AML-193 (cell line): ENCODE data around the gene CFAP161.

Experiments
- DNase-seq, 2 experiments: peaks; one replicate each; lab custom pipeline; 2025; lab: John Stamatoyannopoulos, UW

Gene CFAP161, protein sequence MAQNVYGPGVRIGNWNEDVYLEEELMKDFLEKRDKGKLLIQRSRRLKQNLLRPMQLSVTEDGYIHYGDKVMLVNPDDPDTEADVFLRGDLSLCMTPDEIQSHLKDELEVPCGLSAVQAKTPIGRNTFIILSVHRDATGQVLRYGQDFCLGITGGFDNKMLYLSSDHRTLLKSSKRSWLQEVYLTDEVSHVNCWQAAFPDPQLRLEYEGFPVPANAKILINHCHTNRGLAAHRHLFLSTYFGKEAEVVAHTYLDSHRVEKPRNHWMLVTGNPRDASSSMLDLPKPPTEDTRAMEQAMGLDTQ

DNA sequence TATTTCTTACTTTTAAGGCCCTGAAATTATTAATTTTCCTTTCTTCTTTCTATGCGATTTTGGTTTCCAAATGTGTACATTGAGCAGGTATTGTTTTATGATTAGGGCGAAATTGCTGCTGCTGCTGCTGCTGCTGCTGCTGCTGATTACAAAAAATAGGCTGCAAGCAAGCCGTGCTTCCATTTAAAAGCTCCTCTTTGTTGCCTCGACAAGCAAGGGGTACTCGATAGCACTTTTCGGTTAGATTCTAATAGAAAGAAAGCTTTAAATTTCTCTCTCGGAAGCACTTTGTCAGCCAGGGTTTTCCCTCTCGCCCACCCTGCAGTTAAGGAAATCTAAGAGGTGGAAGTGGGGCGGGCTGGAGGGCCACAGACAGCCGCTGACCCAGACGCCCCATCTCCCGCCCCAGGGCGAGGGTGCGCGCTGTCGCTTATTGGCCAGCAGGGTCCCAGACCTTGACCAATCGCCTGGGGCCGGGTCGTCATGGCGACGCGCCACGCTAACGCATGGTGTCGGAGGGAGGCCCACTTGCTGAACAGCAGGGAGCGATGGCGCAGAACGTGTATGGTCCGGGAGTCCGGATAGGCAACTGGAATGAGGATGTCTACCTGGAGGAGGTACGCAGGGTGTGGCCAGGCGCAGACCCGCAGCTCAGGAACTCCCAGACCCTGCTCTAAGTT lies at the start of gene CFAP161:
CFAP161 (plus strand) TSS at position 489 of the 680 bp plus-strand sequence; CDS start at position 549, 60 bp downstream.
- DNase-seq = no peak

DNA sequence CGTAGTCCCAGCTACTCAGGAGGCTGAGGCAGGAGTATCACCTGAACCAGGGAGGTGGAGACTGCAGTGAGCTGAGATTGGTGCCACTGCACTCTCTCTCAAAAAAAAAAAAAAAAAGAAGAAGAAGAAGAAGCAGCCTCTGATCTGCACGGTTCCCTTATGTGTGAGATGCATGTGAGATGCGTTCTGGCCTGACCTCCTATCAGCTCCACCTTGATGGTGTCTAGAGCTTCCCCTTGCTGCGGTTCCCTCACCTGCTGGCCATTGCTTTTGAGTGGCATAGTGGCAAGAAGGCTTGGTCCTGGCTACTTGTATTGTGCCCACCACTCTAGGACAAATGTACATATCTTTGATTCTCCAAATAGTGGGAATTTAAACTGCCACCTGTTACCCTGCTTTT lies 49.4 kb upstream of the CFAP161 start:
- no peak for DNase-seq

DNA sequence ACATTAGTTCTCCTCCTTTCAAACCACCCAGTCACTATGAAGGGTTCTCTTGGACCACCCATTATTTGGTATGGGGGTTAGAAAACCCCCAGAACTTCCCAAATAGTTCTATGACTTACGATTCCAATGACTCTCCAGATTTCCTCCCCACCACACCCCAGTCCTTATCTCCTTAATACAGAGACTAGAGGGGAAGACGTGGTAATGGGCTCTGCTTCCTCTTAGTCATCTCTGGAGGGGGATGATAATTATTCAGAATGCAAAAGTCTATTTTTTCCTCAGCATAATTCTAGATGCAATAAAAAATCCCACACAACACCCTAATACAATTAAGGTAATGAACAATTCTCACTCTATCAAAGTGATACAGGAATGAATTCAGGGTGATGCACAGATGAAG lies 48.9 kb upstream of the CFAP161 start:
- DNase-seq = no peak

DNA sequence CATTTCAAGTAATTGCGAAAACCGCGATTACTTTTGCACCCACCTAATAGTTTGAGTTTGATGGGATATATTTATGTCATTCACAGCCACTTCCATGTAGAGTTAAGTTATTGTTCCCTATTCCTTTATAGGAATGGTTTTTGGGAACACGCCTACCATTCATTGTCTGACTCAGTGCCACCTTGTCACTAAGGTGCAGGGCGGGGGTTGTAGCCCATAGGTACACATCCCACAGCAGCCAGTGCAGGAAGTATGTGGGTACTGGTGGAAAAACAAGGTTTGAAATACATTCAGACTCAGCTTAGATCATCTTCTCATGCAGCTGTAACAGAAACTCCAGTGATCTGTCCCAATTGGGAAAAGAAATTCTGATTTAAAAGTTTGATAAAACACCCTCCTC lies 48.2 kb upstream of the CFAP161 start:
- DNase-seq = no peak

DNA sequence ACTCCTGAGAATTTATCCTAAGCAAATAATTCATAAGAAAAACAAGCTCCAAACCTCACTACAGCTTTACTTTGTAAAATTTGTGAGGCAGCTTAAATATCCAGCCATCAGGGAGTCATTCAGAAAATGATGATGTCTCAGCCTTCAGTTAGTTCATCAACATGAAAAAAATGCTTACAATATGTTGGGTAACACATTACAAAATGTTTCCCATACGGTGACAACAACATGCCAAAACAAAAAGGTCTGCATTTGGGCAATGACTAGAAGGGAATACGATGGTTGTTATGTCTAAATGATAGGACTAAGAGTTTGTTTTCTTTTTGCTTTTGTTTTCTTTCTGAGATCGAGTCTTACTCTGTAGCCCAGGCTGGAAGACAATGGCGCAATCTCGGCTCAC lies 47.0 kb upstream of the CFAP161 start:
- DNase-seq = no peak

DNA sequence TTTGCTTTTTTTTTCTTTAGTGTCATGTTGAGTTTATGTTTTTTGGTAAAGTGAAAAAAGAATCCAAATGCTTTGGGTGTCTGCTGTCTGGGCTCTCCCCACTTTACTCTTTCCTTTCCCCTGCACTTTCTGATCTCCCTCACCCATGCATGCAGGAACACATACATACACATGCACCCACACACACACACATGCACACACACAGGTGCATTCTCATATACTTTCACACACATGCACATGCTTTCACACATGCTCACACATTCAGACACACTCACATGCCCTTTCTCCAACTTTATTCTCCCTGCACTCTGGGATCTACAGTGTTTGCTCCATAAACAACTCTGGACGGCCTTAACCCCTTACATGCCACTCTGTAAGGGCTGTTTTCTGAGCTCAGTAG lies 46.4 kb upstream of the CFAP161 start:
- DNase-seq = no peak

DNA sequence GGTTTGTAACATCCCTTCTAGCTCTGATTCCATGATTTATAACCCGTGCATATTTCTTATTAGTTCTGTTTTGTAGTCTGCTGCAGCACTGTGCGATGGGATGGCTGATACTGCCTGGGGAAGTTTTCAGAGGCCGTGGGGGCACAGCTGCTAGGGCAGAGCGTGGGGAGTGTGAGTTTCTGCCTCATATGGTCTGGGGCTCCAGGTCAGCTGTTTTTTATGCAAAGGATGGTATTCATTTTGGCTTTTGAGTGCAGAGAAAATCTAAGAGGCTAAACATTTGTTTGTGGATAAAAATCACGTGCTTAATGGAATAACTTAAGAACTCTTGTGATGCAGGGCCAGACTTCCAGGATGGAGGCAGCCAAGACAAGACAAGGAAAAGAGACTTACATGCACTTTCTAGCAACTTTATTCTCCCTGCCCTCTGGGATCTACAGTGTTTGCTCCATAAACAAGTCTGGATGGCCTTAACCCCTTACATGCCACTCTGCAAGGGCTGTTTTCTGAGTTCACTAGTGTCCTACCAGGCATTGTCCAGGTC lies 45.5 kb upstream of the CFAP161 start:
- DNase-seq = no peak

DNA sequence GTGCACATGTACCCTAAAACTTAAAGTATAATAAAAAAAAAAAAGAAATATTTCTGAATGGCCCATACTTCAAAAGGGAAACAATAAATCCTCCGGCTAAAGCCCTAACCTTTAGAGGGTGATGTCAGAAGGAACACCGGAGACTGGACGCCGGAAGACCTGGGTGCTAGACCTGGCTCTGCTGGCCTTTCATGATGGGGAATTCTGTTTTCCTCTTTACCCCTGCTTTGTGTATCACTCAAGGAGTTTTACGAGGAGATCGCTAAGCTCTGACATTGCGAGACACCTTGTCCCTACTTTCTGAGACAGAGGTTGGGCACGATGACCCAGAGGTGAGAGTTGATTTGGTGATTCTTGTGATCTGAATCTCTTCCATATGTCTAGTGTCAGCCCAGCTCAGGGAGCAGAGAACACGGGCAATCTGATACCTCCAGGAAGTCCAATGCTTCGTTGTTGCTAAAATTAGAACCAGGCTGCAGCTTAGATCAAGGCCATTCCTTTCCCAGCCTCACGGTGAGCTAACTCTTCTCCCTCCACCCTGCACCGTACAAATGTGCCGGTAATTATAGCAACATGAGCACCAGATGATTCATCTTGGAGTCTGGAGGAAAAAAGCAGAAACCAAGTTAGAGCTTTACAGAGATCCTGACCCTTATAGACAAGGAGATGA lies 42.0 kb upstream of the CFAP161 start:
- DNase-seq = no peak

DNA sequence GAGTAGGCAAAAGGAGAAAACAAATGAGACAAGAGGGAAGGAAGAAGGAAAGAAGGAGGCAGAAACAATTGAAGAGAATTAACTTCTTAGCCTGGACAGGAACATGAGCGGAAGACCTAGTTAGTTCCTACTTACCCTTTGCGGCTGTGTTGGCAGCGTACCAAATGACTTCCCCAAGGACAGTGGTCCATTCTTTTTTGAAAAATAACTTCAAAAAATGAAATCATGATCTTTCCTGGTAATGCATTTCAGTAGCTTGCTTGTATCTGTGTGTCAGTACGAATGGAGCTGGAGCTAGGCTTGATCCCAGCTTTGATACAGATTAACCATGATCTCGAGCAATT lies 41.5 kb upstream of the CFAP161 start:
- no peak for DNase-seq

DNA sequence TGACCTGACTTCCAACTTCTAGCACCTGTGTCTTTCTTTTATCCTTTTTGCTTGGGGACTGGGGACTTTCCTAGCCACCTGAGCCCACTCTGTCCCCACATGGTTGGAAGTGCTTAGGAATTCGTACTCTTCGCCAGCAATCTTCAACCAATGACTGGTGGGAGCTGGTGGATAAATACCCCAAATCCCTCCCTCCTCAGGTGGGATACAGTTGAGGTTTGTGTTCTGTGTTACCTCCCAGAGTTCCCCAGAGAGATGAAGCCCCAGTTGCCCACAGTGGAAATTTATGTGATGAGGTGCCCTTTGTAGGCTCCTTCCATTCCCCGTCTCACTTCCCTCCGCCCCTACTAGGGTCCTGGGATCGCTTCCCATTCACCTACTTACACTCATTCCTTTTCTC lies 40.1 kb upstream of the CFAP161 start:
- DNase-seq = no peak

DNA sequence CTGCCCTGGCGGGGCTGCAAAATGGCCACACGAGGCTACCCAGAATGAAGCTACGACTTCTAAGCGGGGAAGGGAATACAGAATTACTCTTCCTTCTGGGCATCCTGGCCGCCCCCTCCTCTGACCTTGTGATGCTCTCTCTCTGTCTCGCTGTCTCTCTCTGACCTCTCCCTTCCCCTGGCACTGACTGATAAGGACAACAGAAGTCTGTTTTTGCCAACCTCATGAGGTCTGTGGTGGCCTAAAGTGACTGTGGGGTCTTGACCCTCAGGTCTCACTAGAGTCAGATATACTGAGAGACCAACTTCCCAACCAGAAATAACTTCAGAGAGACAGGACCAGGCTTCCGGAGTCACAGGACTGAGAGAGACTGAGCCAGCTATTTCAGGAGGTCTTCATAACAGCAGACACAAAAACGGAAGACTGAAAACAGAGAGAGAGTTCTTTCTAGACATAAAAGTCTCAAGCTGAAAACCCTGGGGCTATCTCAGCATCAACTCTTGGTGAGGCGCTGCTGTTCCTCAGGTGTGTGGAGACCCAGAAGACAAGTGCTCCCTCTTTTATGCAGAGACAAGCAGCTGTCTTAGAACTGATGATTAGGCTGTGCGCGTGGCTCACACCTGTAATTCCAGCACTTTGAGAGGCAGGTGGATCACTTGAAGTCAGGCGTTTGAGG lies 38.2 kb upstream of the CFAP161 start:
- DNase-seq = no peak

DNA sequence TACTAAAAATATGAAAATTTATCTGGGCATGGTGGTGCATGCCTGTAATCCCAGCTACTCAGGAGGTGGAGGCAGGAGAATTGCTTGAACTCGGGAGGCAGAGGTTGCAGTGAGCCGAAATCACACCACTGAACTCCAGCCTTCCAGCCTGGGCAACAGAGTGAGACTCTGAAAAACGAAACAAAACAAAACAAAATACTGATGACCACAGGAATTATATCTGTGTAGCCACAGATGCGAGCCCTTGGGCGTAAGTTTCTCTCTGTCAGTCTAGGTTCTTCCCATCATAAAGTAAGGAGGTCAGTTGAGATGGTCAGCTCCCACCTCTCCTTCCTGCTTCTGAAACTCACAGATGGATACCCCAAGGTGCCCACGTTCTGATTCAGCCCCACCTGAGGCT lies 37.7 kb upstream of the CFAP161 start:
- no peak for DNase-seq

DNA sequence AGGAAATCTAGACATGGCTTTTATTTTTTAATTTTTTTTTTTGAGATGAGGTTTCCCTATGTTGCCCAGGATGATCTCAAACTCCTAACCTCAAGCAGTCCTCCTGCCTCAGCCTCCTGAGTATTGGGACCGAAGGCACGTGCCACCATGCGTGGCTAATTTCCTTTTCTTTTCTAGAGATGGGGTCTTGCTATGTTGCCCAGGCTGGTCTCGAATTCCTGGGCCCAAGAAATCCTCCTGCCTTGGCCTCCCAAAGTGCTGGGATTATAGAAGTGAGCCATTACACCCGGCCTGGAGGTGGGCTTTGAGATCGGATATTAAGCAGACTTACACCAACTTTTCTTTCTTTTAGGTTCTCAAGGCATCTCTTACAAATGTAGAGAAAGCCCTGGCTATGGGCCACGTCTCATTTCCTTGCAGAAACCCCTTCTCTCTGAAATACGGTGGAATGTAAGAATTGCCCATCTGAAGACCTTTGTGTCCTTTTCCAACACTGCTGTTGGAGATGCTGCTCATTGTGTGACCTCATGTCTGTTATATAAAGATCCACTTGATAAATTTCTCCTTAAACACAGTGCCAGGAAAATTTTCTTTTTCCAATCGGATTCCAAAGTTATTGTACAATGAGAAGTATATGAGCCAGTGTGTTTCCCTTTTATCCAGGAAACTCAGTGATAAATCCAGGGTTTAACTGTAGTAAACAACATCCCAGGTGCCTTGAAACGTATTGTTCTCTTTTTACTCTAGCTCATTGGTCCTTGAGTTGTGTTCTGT lies 36.8 kb upstream of the CFAP161 start:
- DNase-seq = no peak

DNA sequence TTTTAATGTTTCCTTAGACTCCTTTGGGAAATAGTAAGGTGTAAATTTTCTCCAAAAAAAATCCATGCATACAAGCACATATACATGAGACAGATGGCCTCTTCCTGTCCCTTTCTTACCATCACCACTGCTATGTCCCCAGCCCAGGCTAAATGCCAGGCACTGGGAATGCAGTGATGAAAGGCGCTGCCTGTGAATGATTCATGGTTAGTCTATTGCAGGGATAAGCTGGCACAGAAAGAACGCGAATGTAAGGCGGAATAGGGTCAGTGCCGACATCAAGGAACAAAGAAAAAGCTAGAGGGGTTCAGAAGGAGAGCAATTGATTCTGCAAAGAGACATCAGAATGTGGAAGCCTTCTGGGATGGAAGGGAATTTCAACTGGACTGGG lies 36.2 kb upstream of the CFAP161 start:
- DNase-seq = no peak

DNA sequence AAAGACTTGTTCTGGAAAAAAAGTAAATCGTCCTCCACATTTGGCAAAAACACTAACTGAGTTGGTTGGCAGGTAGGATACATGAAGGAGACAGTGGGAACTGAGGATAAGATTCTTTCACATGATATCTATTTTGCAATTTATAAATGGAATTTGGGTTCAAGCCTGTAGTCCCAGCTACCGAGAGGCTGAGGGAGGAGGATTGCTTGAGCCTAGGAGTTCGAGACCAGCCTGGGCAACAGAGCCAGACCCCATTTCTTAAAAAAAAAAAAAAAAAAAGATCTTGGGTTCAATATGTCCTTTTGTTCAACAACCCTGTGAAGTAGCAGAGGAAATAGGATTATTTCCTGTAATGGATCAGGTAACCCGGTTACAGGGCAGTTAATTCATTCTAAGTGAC lies 35.7 kb upstream of the CFAP161 start:
- no peak for DNase-seq

DNA sequence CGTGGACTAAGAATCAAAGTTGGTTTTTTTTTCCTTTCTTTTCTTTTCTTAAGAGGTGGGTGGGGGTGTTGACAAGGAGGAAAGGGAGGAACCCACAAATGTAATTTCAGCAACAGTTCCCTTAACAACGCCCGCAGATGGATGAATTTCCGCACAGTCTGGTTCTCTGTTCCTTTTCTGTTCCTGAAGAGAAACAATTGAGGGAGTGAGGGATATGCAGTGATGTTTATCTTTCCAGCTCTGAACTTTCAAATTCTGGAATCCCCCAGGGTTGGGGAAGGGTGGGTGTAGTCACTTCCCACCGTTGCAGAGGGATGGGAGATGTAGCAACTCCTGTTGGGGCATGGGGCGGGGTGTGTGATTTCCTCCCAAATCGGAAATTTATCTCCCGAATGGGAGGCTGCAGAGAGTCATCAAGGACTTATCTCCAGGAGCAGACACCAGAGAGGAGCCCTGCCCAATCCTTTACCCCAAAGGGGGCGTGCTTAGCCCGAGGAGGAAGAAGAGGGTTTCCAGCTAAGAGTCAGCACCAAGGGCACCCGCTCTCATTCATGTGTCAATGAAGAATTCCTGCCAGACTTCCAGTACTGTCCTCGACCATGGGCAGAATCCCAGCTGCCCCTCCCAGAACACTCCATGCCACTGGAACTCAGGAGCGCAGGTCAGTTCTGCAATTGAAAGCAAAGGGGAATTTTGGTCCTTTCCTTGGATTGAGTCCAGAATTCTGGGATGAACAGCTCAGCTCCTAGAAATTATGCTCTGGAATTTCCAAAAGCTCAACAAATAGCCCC lies 35.0 kb upstream of the CFAP161 start:
- DNase-seq = peak; percentile 65 to 74

DNA sequence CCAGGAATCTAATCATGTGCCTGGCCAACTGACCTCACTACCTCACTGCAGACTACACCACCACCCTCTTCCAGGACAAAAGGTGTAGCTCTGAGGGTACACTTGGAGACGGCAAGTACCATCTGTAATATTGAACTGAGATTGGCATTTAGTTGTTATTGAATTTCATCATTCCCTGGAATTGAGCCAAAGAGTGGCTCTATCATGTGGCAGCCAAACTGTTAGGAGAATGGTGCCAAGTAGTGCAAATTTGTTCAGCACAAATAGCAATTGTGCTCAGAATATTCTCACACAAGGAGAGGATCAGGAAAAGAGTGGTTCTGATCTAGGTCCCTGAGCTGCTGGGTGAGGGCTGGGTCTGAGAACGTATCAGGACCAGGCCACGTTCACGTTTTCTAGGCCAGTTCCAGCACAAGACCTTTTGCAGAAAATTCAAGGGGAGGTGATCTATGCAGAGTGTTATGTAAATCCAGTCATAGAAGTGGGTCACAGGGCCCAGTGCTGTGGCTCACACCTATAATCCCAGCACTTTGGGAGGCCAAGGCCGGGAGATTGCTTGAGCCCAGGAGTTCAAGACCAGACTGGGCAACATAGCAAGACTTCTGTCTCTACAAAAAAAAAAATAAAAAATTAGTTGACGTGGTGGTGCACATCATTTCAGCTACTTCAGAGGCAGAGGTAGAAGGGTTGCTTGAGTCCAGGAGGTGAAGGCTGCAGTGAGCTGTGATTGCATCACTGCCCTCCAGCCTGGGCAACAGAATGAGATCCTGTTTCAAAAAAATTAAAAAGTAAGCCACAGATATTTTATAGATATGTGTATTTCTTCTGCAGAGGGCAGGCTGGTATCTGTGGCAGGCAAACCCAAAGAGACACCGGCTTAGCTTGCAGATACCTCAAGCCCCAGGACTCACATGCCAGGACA lies 31.9 kb upstream of the CFAP161 start:
- DNase-seq = no peak

DNA sequence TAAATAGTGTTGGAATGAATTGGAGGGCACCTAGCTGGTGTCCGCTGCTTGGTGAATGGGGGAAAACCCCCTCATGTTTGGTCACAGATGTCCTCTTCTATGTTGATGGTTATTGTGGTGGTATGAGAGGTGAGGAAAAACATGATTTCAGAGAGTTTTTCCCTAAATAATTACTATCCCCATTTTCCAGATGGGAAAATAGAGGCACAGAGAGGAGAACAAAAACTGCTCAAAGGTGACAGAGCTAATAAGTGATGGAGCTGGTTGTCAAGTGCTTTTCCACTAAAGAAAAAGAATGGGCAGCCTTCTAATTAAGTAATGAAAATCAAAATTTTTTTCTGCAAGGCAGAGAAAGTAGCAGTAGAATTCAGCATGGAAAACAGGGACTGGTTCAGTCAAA lies 30.2 kb upstream of the CFAP161 start:
- DNase-seq = no peak

DNA sequence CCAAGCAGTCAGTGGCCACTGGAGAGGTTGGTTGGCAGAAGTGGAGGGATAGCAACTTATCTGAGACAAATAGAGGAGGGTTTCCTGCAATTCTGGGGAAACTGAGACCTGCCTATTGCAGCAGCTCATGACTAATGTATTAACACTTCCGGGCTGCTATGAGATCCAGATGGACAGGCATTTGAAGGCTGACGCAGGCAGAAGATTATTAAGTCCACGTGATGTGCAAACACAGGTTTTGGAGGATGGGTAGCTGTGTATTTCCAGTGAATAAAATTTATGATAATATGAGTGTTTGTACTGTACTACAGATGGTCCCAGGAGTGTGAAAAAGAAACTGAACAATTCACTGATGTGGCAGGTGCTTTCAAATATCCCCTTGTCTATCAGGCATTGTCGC lies 28.5 kb upstream of the CFAP161 start:
- DNase-seq = no peak

DNA sequence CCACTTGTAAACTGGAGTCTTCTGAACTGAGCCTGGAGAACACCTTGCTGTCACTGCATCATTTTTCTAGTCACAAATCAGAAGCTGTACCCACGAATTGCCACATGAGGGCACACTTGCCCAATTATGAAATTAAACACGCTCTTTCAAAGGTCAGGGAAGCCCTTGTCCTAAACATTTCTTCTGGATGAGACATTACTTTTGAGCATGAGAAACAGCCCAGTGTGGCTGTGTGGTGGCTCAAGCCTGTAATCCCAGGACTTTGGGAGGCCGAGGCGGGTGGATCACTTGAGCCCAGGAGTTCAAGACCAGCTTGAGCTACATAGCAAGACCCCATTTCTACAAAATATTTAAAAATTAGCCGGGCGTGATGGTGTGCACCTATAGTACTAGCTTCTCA lies 27.5 kb upstream of the CFAP161 start:
- DNase-seq = peak; percentile 60 to 61
